DOHH2 (cell line): ENCODE measurements around the gene ABCA2.

Source experiments
- CTCF ChIP-seq: fragments of 200-600 bp; sonication (generic); IDR thresholded peaks from one replicate; pipeline ENCODE4 v1.5.1; 2014; ENCODE audit warnings: antibody characterized with exemption, mild to moderate bottlenecking, low read depth, low read length; ENCODE audit not compliant: poor library complexity, severe bottlenecking
- EZH2phosphoT487 ChIP-seq: fragments of 200-600 bp; sonication (generic); IDR thresholded peaks from 2 replicates; pipeline ENCODE4 v1.6.1; 2017; ENCODE audit warnings: borderline replicate concordance, mild to moderate bottlenecking, antibody characterized with exemption, low read length, moderate library complexity, mixed read lengths

- TF ChIP-seq EZH2phosphoT487: no peak
- no peak for TF ChIP-seq CTCF
Measured at GRCh38 chr9:137048655-137049543, 20.9 kb upstream of the ABCA2 start.
